Hematopoietic multipotent progenitor cell treated with erythropoietin and hydrocortisone succinate and interleukin-3 and kit ligand, for 4 days (in vitro differentiated cells): ENCODE data around the gene ANKH.
"Not testable (repeated sequence)": the region's sequence is repeated elsewhere in the genome, so short reads cannot be mapped to it uniquely, and the experiment has no call there.

Experiments
- DNase-seq: peaks from one replicate; pipeline ENCODE4 v3.0.0-alpha.2; 2015

The ANKH gene

DNA sequence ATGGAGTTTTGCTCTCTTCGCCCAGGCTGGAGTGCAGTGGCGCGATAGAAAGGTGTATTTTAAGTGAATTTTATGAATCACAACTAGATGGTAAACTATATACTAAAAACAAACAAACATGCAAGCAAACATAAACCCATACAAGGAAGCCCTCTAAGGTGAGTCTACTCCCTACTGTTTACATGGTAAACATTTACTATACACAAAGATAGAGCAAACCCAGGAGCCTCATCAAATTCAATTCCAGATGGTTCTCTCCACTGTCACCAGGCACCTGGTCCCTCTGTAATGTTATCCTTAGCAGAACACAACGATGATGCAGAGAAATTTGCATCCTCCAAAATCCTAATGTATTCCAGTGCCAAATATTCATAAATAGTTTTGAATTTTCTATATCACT, 17.9 kb downstream of the ANKH start:
- DNase-seq, result no peak

DNA sequence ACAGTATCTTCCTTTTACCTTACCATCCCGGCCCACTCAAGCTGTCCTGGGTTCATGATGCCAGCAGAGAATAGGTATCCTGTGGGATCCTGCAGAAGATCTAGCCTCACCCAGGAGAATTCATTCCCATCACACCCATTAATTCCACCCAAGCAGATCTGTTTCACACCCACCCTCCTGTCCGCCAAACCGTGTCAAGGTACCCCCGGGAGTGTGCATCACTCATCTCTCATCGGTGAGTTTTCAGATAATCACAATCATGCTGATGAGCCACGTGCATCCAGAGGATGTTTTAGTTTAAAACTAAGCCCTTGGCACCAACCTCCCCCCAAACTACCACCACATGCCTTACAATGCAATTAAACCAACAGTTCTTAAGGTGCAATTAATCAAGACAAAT, 18.8 kb downstream of the ANKH start:
- no peak for DNase-seq

GRCh38 chr5:14851999-14852526, 19.5 kb downstream of the ANKH start:
- DNase-seq, result no peak

DNA sequence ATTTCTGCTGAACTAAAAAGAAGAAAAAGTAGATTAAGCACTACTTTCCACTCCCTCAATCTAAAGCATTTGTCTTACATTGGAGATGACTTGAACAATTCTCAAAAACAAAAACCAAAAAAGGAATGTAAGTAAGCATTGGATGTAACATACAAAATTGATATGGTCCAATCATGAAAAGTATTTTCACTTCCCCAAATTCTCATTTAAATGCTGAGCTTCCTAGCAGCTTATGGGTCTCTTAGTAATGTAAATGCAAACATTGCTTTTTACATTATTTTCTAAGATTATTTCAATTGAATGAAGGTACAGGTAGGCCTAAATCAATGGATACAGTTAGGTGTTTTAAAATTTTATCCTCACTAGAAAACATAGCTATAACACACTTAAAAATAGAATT, 20.0 kb downstream of the ANKH start:
- DNase-seq, result no peak

DNA sequence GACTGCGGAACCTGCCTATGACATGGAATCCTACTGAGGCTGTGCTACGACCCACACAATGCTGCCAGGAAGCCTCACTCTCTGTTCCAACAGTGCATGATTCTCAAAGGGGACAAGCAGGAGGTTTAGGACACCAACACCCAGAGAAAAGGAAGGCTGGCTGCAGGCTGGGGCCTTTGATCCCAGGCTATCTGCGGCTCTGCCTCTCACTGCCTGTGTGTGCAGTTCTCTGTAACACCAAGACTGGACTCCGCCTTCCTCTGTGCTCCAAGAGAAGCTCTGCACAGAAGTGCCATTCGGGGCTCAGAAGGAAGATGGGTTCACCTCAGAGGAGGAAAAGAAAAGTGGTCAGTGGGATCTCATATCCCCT, 20.5 kb downstream of the ANKH start:
- DNase-seq, result no peak

GRCh38 chr5:14850419-14851049, 21.0 kb downstream of the ANKH start:
- no peak for DNase-seq

GRCh38 chr5:14849516-14850294, 21.9 kb downstream of the ANKH start:
- no peak for DNase-seq

- not testable (repeated sequence) for DNase-seq
These were observed 22.6 kb downstream of the ANKH start for GRCh38 chr5:14848942-14849341.

- no peak for DNase-seq
These were observed 23.2 kb downstream of the ANKH start for GRCh38 chr5:14848385-14848784.

DNA sequence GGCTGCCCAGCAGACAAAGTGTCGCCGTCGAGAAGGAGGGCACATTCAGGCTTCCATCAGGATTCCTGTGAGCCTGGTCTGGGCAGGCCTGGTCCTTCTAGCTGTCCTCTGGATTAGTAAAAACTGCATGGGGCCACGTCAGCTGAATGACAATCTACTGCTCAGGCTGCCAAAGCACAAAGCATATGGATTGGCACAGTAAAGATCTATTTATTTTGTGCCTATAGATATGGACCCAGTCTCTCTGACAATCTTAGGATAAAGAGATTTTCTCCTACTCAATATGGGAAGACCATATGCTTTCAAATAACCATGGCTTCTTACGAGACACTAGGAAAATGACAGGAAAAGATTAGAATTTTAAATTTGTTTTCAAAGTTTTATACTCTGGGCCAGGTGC, 24.1 kb downstream of the ANKH start:
- DNase-seq, result no peak

DNA sequence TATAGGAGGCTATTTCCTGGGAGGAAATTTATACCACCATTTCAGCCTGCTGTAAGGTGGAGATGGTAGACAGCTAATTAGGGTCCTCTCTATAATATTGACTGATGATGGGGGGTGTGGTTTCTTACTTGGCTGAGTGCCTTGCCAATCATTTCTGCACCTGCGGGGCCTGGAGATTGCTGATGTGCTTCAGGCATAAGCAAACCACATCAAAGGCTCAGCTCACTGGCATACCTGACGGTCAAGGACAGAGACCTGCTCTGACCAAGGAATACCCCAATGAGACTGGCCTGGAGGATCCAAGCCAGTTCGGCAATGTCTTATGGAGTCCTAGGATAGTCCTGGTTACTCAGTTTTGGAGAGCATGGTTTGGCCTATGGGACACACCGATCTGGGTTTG, 29.5 kb downstream of the ANKH start:
- no peak for DNase-seq

- no peak for DNase-seq
These were observed 31.0 kb downstream of the ANKH start for GRCh38 chr5:14840624-14841023.

GRCh38 chr5:14838396-14839319, 32.9 kb downstream of the ANKH start:
- no peak for DNase-seq

GRCh38 chr5:14837423-14838122, 34.0 kb downstream of the ANKH start:
- not testable (repeated sequence) for DNase-seq

DNA sequence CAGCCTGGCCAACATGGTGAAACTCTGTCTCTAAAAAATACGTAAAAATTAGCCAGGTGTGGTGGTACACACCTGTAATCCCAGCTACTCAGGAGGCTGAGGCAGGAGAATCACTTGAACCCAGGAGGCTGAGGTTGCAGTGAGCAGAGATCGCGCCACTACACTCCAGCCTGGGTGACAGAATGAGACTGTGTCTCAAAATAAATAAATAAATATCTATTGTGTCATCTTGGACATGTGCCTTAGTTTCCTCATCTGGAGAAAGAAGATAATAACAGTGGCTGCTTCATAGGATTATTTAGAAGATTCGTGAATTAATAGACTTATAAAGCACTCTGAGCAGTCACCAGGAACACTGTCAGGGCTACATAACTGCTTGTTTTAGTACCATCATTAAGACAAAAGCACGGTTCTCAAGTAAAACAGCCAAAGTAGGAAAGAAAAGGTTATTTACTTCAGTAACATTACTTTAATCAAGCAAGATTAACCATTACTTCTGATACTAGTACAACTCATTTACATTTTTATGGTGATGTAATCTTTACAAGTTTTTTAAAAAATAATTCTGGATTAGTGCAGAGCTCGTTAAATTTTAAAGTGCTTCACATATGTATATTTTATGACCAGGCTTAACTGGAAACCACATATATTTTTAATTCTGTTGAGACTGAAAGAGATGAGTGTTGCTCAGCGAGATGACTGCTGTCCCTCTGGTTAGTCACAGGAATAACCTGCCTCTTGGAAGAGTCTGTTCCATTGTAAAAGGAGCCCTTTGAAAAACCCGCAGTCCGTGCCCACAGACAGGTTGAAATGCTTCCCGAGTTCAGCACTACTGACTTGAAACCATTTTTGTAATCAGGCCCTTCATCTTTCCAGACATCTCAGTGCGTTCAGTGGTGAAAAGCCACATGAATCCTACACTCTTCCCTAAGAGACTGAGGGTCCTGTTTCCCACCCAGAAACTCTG, 36.7 kb downstream of the ANKH start:
- DNase-seq, result no peak

- no peak for DNase-seq
These were observed 37.5 kb downstream of the ANKH start for GRCh38 chr5:14834062-14834461.

DNA sequence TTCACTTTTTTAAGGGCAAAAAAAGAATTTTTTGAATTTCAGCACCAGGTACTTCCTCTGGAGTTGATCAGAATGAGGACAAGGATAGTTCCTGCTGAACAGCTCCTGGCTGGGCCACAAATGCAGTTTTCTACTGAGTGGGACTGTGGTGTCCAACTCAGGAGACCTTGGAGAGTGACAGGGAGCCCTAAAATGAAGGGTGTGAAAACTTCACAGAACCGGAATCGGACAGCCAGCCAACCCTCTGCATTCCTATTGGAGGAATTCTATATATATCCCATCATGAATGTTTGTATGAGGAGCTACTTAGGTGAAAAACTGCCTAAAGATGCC, 40.6 kb downstream of the ANKH start:
- DNase-seq, result no peak

- no peak for DNase-seq
These were observed 41.2 kb downstream of the ANKH start for GRCh38 chr5:14830210-14831005.

- no peak for DNase-seq
These were observed 42.2 kb downstream of the ANKH start for GRCh38 chr5:14829396-14829795.

DNA sequence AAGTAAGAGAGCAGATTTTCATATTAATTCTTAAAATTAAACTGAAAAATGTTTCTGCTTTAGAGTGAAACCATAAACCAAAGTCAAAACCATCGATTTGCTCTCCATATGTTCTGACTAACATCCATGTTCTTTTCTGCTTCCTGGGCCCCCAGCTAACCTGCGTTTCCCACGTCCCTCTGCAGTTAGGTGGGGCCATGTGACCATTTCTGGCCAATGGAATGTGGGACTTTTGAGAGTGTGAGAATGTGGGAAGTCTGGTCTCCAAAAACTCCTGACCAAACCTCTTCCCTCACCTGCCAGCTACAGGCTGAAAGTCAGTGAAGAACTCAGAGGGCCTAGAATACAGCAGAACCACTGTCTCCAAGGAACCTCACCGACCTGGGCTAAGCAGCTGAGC, 44.9 kb downstream of the ANKH start:
- no peak for DNase-seq

DNA sequence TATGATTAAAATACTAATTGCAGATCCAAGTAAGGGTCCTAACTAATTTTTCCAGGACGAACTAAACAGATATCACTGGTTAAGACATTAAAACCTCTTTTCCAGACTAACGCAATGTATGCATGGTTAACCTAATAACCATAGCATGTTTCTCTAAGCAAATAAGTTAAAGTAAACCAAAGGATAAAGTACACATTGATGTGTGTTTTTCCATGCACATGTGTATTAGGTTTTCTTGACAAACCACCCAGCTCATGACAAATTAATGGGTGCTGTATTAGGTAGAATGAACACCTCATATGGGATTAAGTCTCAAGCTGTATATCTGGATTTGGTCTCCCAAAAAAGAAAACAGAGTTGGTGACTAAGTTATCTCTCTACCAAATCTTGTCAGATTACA, 45.6 kb downstream of the ANKH start:
- no peak for DNase-seq
